AG09319 (cell line): ENCODE data around the gene C1QTNF1.

Experiments
- DNase-seq: peaks from one replicate; pipeline ENCODE4 v3.0.0-alpha.2; 2010; ENCODE audit warnings: low read depth; ENCODE audit errors: extremely low read depth
- CTCF ChIP-seq: IDR thresholded peaks from 2 replicates; pipeline ENCODE4 v1.5.1; 2011; ENCODE audit warnings: low read depth, mild to moderate bottlenecking, inconsistent platforms, low read length, moderate library complexity

The C1QTNF1 gene

GRCh38 chr17:79046197-79046915, 22.4 kb downstream of the C1QTNF1 start:
- no peak for DNase-seq
- no peak for TF ChIP-seq CTCF

GRCh38 chr17:79046916-79047280, 22.9 kb downstream of the C1QTNF1 start:
- TF ChIP-seq CTCF = no peak
- DNase-seq = no peak

GRCh38 chr17:79047291-79047920, 23.4 kb downstream of the C1QTNF1 start:
- DNase-seq = no peak
- TF ChIP-seq CTCF = no peak

- DNase-seq = no peak
- no peak for TF ChIP-seq CTCF
These were observed 24.2 kb downstream of the C1QTNF1 start for GRCh38 chr17:79047923-79048825.

- no peak for TF ChIP-seq CTCF
- no peak for DNase-seq
These were observed 25.1 kb downstream of the C1QTNF1 start for GRCh38 chr17:79048826-79049755.

GRCh38 chr17:79049821-79050220, 25.9 kb downstream of the C1QTNF1 start:
- DNase-seq = no peak
- no peak for TF ChIP-seq CTCF
